WTC11 (cell line): ENCODE results near the gene PRSS58. TPM values are rescaled to one million over a fixed set of nuclear protein-coding genes. Genes with fewer than 3 reads are reported as not detected.

ENCODE experiments used
- ATAC-seq: fragments of 200-7000 bp; cut with Tn5 transposase; 2 replicates; pipeline ENCODE4 v1.10.0; 2021; ENCODE audit warnings: mild to moderate bottlenecking, moderate library complexity
- CTCF ChIA-PET: fragments of 300-600 bp; sonication (Branson Sonifier 250); formaldehyde crosslinking; loops from one replicate; lab custom pipeline; 2021; ENCODE audit warnings: antibody characterized with exemption; lab: Charles Lee
- POLR2A ChIA-PET: fragments of 350-600 bp; sonication (Branson Sonifier 250); formaldehyde crosslinking; loops from one replicate; lab custom pipeline; 2021; ENCODE audit warnings: antibody characterized with exemption; lab: Charles Lee
- DNase-seq: peaks from one replicate; pipeline ENCODE4 v3.0.0; 2021; ENCODE audit warnings: low spot score
- H3K27ac Mint-ChIP-seq: 2 replicates; pipeline ENCODE4 v1.8.0; 2021; ENCODE audit warnings: mixed read lengths
- H3K27me3 Mint-ChIP-seq: 2 replicates; pipeline ENCODE4 v1.8.0; 2021; ENCODE audit warnings: low read depth, mild to moderate bottlenecking, moderate library complexity, mixed read lengths
- H3K36me3 Mint-ChIP-seq: 2 replicates; pipeline ENCODE4 v1.8.0; 2021; ENCODE audit warnings: mixed read lengths
- H3K4me1 Mint-ChIP-seq: 2 replicates; pipeline ENCODE4 v1.8.0; 2022; ENCODE audit warnings: mixed read lengths
- H3K4me3 Mint-ChIP-seq: 2 replicates; pipeline ENCODE4 v1.8.0; 2021; ENCODE audit warnings: mild to moderate bottlenecking, moderate library complexity, mixed read lengths
- H3K9me3 Mint-ChIP-seq: 2 replicates; pipeline ENCODE4 v1.8.0; 2021; ENCODE audit warnings: mixed read lengths
- ETV6 ChIP-seq: sonication (generic); formaldehyde crosslinking; IDR thresholded peaks from 2 replicates; pipeline ENCODE4 v1.8.1; 2022; ENCODE audit warnings: mild to moderate bottlenecking, missing genetic modification reagents
- FOXJ3 ChIP-seq: sonication (generic); formaldehyde crosslinking; IDR thresholded peaks from 2 replicates; pipeline ENCODE4 v1.9.0; 2021; ENCODE audit warnings: missing genetic modification reagents, mild to moderate bottlenecking, borderline replicate concordance
- IRF2 ChIP-seq: sonication (generic); formaldehyde crosslinking; IDR thresholded peaks from 2 replicates; pipeline ENCODE4 v1.8.0; 2022; ENCODE audit warnings: low read depth, missing genetic modification reagents, borderline replicate concordance
- JAZF1 ChIP-seq: fragments of 250-450 bp; sonication (Bioruptor Pico); IDR thresholded peaks from 2 replicates; pipeline ENCODE4 v1.9.0; 2021; ENCODE audit warnings: moderate library complexity, mild to moderate bottlenecking, inconsistent platforms
- JUN ChIP-seq: sonication (generic); formaldehyde crosslinking; IDR thresholded peaks from 2 replicates; pipeline ENCODE4 v1.8.0; 2023; ENCODE audit warnings: mild to moderate bottlenecking, missing genetic modification reagents
- MLX ChIP-seq: sonication (generic); formaldehyde crosslinking; IDR thresholded peaks from 2 replicates; pipeline ENCODE4 v1.8.1; 2023; ENCODE audit warnings: mild to moderate bottlenecking, missing genetic modification reagents, moderate library complexity
- MXD4 ChIP-seq: fragments of 250-450 bp; sonication (Bioruptor Pico); IDR thresholded peaks from 2 replicates; pipeline ENCODE4 v1.8.0; 2021; ENCODE audit warnings: mild to moderate bottlenecking, moderate library complexity, borderline replicate concordance
- NFATC4 ChIP-seq: fragments of 250-450 bp; sonication (Bioruptor Pico); IDR thresholded peaks from 2 replicates; pipeline ENCODE4 v1.9.0; 2021; ENCODE audit warnings: mild to moderate bottlenecking
- NFYB ChIP-seq: sonication (generic); formaldehyde crosslinking; conservative IDR thresholded peaks from 2 replicates; pipeline ENCODE4 v1.8.0; 2022; ENCODE audit warnings: low read depth, missing genetic modification reagents
- PREB ChIP-seq: sonication (generic); formaldehyde crosslinking; IDR thresholded peaks from 2 replicates; pipeline ENCODE4 v1.8.1; 2022; ENCODE audit warnings: mild to moderate bottlenecking, missing genetic modification reagents, moderate library complexity, borderline replicate concordance
- PRRX2 ChIP-seq: fragments of 250-450 bp; sonication (Bioruptor Pico); IDR thresholded peaks from 2 replicates; pipeline ENCODE4 v1.8.0; 2021; ENCODE audit warnings: mild to moderate bottlenecking
- RELA ChIP-seq: sonication (generic); formaldehyde crosslinking; IDR thresholded peaks from 2 replicates; pipeline ENCODE4 v1.8.1; 2022; ENCODE audit warnings: missing genetic modification reagents, mild to moderate bottlenecking, borderline replicate concordance
- RORB ChIP-seq: fragments of 250-450 bp; sonication (Bioruptor Pico); IDR thresholded peaks from 2 replicates; pipeline ENCODE4 v1.9.0; 2021; ENCODE audit warnings: mild to moderate bottlenecking
- SMAD3 ChIP-seq: sonication (generic); formaldehyde crosslinking; IDR thresholded peaks from 2 replicates; pipeline ENCODE4 v1.8.0; 2022; ENCODE audit warnings: missing genetic modification reagents, mild to moderate bottlenecking, borderline replicate concordance
- USF1 ChIP-seq: sonication (generic); formaldehyde crosslinking; IDR thresholded peaks from 2 replicates; pipeline ENCODE4 v1.8.0; 2022; ENCODE audit warnings: mild to moderate bottlenecking, missing genetic modification reagents
- ZNF317 ChIP-seq: sonication (generic); formaldehyde crosslinking; IDR thresholded peaks from 2 replicates; pipeline ENCODE4 v1.8.1; 2023; ENCODE audit warnings: low read depth, mild to moderate bottlenecking, moderate library complexity, missing genetic modification reagents, borderline replicate concordance
- ZNF423 ChIP-seq: fragments of 250-450 bp; sonication (Bioruptor Pico); IDR thresholded peaks from 2 replicates; pipeline ENCODE4 v2.1.2; 2022; ENCODE audit warnings: mild to moderate bottlenecking, moderate library complexity
- ZNF671 ChIP-seq: fragments of 250-450 bp; sonication (Bioruptor Pico); IDR thresholded peaks from 2 replicates; pipeline ENCODE4 v1.8.0; 2021; ENCODE audit warnings: mild to moderate bottlenecking
- total RNA-seq: library from RNA; stranded (reverse); gene quantifications from 3 replicates; pipeline ENCODE4 v1.2.3, GENCODE V29; 2021
- TF ChIP-seq, protein P1 (sequence below): sonication (generic); formaldehyde crosslinking; IDR thresholded peaks from 2 replicates; pipeline ENCODE4 v1.8.1; 2023; ENCODE audit warnings: mild to moderate bottlenecking, moderate library complexity, missing genetic modification reagents
- TF ChIP-seq, protein P2 (sequence below): sonication (generic); formaldehyde crosslinking; IDR thresholded peaks from 2 replicates; pipeline ENCODE4 v1.8.1; 2022; ENCODE audit warnings: low read depth, mild to moderate bottlenecking, moderate library complexity, missing genetic modification reagents, borderline replicate concordance
- TF ChIP-seq, protein P3 (sequence below): sonication (generic); formaldehyde crosslinking; IDR thresholded peaks from 2 replicates; pipeline ENCODE4 v1.8.1; 2022; ENCODE audit warnings: missing genetic modification reagents, borderline replicate concordance
- TF ChIP-seq, protein P4 (sequence below): sonication (generic); formaldehyde crosslinking; IDR thresholded peaks from 2 replicates; pipeline ENCODE4 v1.8.1; 2023; ENCODE audit warnings: mild to moderate bottlenecking, missing genetic modification reagents, moderate library complexity
- TF ChIP-seq, protein P5 (sequence below): sonication (generic); formaldehyde crosslinking; IDR thresholded peaks from 2 replicates; pipeline ENCODE4 v1.8.0; 2023; ENCODE audit warnings: mild to moderate bottlenecking, missing genetic modification reagents

The PRSS58 gene
- total RNA-seq, 1 experiment from 2014 or later = not detected

GRCh38 chr7:142279601-142280000, 21.7 kb upstream of the PRSS58 start (continued):
- TF ChIP-seq IRF2 (CRISPR knock-in tag) (no peak), USF1 (no peak), MXD4 (CRISPR knock-in tag) (no peak), ZNF423 (no peak), NFYB (no peak), JAZF1 (no peak)
- TF ChIP-seq, protein P1, sequence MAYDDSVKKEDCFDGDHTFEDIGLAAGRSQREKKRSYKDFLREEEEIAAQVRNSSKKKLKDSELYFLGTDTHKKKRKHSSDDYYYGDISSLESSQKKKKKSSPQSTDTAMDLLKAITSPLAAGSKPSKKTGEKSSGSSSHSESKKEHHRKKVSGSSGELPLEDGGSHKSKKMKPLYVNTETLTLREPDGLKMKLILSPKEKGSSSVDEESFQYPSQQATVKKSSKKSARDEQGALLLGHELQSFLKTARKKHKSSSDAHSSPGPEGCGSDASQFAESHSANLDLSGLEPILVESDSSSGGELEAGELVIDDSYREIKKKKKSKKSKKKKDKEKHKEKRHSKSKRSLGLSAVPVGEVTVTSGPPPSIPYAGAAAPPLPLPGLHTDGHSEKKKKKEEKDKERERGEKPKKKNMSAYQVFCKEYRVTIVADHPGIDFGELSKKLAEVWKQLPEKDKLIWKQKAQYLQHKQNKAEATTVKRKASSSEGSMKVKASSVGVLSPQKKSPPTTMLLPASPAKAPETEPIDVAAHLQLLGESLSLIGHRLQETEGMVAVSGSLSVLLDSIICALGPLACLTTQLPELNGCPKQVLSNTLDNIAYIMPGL = no peak
- TF ChIP-seq, all 79 proteins: peak for 0

DNA sequence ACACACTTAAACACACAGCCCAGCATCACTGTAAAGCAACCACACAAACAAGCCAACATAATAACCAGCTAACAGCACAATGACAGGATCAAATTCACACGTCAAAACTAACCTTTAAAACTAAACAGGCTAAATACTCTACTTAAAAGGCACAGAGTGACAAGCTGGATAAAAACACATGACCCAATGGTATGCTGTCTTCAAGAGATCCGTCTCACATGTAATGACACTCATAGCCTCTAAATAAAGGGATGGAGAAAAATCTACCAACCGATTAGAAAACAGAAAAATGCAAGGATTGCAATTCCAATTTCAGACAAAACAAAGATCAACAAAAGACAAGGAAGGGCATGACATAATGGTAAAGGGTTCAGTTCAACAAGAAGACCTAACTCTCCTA, 17.2 kb upstream of the PRSS58 start:
- CTCF ChIA-PET = interaction anchor here (1.4 kb wide), 1 partner anchor 24 kb away, joined by 3 read pairs; no protein-coding TSS in a partner anchor
- H3K27ac Mint-ChIP-seq = no peak overlapping the region

More for the DNA sequence above, 17.2 kb upstream of the PRSS58 start:
- DNase-seq (no peak), ATAC-seq (no peak)
- Mint-ChIP-seq H3K4me3 (no peak overlapping the region), H3K4me1 (peaks cover 10% of the 10 kb centered on the region), H3K9me3 (peaks cover 36% of the 10 kb centered on the region), H3K36me3 (peaks cover 16% of the 10 kb centered on the region), H3K27me3 (peaks cover 9% of the 10 kb centered on the region; the same call in 1 of the 2 replicates)
- no peak for TF ChIP-seq RELA (CRISPR knock-in tag)
- TF ChIP-seq ZNF317 (CRISPR knock-in tag) = no peak
- TF ChIP-seq, protein P2, sequence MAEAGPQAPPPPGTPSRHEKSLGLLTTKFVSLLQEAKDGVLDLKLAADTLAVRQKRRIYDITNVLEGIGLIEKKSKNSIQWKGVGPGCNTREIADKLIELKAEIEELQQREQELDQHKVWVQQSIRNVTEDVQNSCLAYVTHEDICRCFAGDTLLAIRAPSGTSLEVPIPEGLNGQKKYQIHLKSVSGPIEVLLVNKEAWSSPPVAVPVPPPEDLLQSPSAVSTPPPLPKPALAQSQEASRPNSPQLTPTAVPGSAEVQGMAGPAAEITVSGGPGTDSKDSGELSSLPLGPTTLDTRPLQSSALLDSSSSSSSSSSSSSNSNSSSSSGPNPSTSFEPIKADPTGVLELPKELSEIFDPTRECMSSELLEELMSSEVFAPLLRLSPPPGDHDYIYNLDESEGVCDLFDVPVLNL (CRISPR knock-in tag) = no peak
- no peak for TF ChIP-seq MLX (CRISPR knock-in tag)
- no peak for TF ChIP-seq PRRX2 (CRISPR knock-in tag)
- TF ChIP-seq, protein P3, sequence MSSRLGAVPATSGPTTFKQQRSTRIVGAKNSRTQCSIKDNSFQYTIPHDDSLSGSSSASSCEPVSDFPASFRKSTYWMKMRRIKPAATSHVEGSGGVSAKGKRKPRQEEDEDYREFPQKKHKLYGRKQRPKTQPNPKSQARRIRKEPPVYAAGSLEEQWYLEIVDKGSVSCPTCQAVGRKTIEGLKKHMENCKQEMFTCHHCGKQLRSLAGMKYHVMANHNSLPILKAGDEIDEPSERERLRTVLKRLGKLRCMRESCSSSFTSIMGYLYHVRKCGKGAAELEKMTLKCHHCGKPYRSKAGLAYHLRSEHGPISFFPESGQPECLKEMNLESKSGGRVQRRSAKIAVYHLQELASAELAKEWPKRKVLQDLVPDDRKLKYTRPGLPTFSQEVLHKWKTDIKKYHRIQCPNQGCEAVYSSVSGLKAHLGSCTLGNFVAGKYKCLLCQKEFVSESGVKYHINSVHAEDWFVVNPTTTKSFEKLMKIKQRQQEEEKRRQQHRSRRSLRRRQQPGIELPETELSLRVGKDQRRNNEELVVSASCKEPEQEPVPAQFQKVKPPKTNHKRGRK (CRISPR knock-in tag) = no peak
- TF ChIP-seq RORB = no peak
- TF ChIP-seq JAZF1 = no peak
- no peak for TF ChIP-seq PREB (CRISPR knock-in tag)
- TF ChIP-seq NFATC4 (CRISPR knock-in tag) = no peak
- TF ChIP-seq JUN (CRISPR knock-in tag) = no peak
- TF ChIP-seq, protein P4, sequence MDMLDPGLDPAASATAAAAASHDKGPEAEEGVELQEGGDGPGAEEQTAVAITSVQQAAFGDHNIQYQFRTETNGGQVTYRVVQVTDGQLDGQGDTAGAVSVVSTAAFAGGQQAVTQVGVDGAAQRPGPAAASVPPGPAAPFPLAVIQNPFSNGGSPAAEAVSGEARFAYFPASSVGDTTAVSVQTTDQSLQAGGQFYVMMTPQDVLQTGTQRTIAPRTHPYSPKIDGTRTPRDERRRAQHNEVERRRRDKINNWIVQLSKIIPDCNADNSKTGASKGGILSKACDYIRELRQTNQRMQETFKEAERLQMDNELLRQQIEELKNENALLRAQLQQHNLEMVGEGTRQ (CRISPR knock-in tag) = no peak
- no peak for TF ChIP-seq SMAD3
- TF ChIP-seq FOXJ3 (CRISPR knock-in tag) = no peak
- no peak for TF ChIP-seq ETV6 (CRISPR knock-in tag)
- TF ChIP-seq ZNF671 (CRISPR knock-in tag) = no peak
- TF ChIP-seq, protein P5, sequence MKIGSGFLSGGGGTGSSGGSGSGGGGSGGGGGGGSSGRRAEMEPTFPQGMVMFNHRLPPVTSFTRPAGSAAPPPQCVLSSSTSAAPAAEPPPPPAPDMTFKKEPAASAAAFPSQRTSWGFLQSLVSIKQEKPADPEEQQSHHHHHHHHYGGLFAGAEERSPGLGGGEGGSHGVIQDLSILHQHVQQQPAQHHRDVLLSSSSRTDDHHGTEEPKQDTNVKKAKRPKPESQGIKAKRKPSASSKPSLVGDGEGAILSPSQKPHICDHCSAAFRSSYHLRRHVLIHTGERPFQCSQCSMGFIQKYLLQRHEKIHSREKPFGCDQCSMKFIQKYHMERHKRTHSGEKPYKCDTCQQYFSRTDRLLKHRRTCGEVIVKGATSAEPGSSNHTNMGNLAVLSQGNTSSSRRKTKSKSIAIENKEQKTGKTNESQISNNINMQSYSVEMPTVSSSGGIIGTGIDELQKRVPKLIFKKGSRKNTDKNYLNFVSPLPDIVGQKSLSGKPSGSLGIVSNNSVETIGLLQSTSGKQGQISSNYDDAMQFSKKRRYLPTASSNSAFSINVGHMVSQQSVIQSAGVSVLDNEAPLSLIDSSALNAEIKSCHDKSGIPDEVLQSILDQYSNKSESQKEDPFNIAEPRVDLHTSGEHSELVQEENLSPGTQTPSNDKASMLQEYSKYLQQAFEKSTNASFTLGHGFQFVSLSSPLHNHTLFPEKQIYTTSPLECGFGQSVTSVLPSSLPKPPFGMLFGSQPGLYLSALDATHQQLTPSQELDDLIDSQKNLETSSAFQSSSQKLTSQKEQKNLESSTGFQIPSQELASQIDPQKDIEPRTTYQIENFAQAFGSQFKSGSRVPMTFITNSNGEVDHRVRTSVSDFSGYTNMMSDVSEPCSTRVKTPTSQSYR (CRISPR knock-in tag) = no peak
- POLR2A ChIA-PET = no interaction called here
